ENCODE results near the gene TNK2. TPM values are rescaled to one million over a fixed set of nuclear protein-coding genes. Genes with fewer than 3 reads are reported as not detected.
A peak's percentile ranks its signal among the peaks of the same experiment; 100 is the strongest.
"Not testable (repeated sequence)": the region's sequence is repeated elsewhere in the genome, so short reads cannot be mapped to it uniquely, and the experiment has no call there.

Gene TNK2
- polyA plus RNA-seq, 1 donor: 34.1 TPM

GRCh38 chr3:195918176-195918575 is 9.8 kb upstream of the TNK2 start:
- Histone ChIP-seq H3K36me3 (ENCODE audit: control insufficient read depth, insufficient read depth, low read length) (no peaks in the 10 kb centered on the region), H3K4me1 (ENCODE audit: control insufficient read depth, insufficient read depth, low read length) (peaks cover 8% of the 10 kb centered on the region), H3K4me3 (ENCODE audit: low read length) (no peak overlapping the region), H3K27ac (ENCODE audit: low read length) (no peak overlapping the region), H3K9me3 (ENCODE audit: control insufficient read depth, low read depth, low read length) (no peaks in the 10 kb centered on the region), H3K27me3 (ENCODE audit: control insufficient read depth, insufficient read depth, low read length) (peaks cover 5% of the 10 kb centered on the region)
- no CpG with 5 or more reads among the region's 14 CpGs for WGBS (ENCODE audit: insufficient coverage, low lambda C conversion rate)
- peak; percentile 42 to 50 for DNase-seq

GRCh38 chr3:195916991-195917390 is 8.6 kb upstream of the TNK2 start:
- no peak for DNase-seq
- peaks cover 8% of the 10 kb centered on the region for H3K4me1 ChIP-seq (ENCODE audit: control insufficient read depth, insufficient read depth, low read length)
- WGBS (ENCODE audit: insufficient coverage, low lambda C conversion rate): 100% methylated on average over 1 of the region's 9 CpGs
- H3K36me3 ChIP-seq (ENCODE audit: control insufficient read depth, insufficient read depth, low read length): no peaks in the 10 kb centered on the region
- no peak overlapping the region for H3K4me3 ChIP-seq (ENCODE audit: low read length)
- no peaks in the 10 kb centered on the region for H3K9me3 ChIP-seq (ENCODE audit: control insufficient read depth, low read depth, low read length)
- H3K27ac ChIP-seq (ENCODE audit: low read length): no peak overlapping the region
- peaks cover 5% of the 10 kb centered on the region for H3K27me3 ChIP-seq (ENCODE audit: control insufficient read depth, insufficient read depth, low read length)

GRCh38 chr3:195916291-195916690 is 7.9 kb upstream of the TNK2 start:
- H3K9me3 ChIP-seq (ENCODE audit: control insufficient read depth, low read depth, low read length): no peaks in the 10 kb centered on the region
- no peaks in the 10 kb centered on the region for H3K36me3 ChIP-seq (ENCODE audit: control insufficient read depth, insufficient read depth, low read length)
- H3K4me1 ChIP-seq (ENCODE audit: control insufficient read depth, insufficient read depth, low read length): peaks cover 8% of the 10 kb centered on the region
- no CpG with 5 or more reads among the region's 6 CpGs for WGBS (ENCODE audit: insufficient coverage, low lambda C conversion rate)
- H3K4me3 ChIP-seq (ENCODE audit: low read length): no peak overlapping the region
- DNase-seq: no peak
- H3K27me3 ChIP-seq (ENCODE audit: control insufficient read depth, insufficient read depth, low read length): peaks cover 2% of the 10 kb centered on the region
- H3K27ac ChIP-seq (ENCODE audit: low read length): no peak overlapping the region

GRCh38 chr3:195914648-195915473 is 6.5 kb upstream of the TNK2 start:
- H3K9me3 ChIP-seq (ENCODE audit: control insufficient read depth, low read depth, low read length): no peaks in the 10 kb centered on the region
- WGBS (ENCODE audit: insufficient coverage, low lambda C conversion rate): no CpG with 5 or more reads among the region's 14 CpGs
- H3K4me3 ChIP-seq (ENCODE audit: low read length): no peak overlapping the region
- peaks cover 13% of the 10 kb centered on the region for H3K4me1 ChIP-seq (ENCODE audit: control insufficient read depth, insufficient read depth, low read length)
- peak overlapping the region; percentile 51 for H3K27ac ChIP-seq (ENCODE audit: low read length)
- peak; percentile 83 to 88 for DNase-seq
- no peaks in the 10 kb centered on the region for H3K36me3 ChIP-seq (ENCODE audit: control insufficient read depth, insufficient read depth, low read length)
- peaks cover 2% of the 10 kb centered on the region for H3K27me3 ChIP-seq (ENCODE audit: control insufficient read depth, insufficient read depth, low read length)

- not testable (repeated sequence) for DNase-seq; H3K36me3 ChIP-seq (ENCODE audit: control insufficient read depth, insufficient read depth, low read length); H3K9me3 ChIP-seq (ENCODE audit: control insufficient read depth, low read depth, low read length); H3K27me3 ChIP-seq (ENCODE audit: control insufficient read depth, insufficient read depth, low read length); H3K27ac ChIP-seq (ENCODE audit: low read length); H3K4me3 ChIP-seq (ENCODE audit: low read length)
- no CpG with 5 or more reads among the region's 8 CpGs for whole genome bisulfite sequencing (ENCODE audit: insufficient coverage, low lambda C conversion rate)
- peaks cover 15% of the 10 kb centered on the region for H3K4me1 ChIP-seq (ENCODE audit: control insufficient read depth, insufficient read depth, low read length)
Observed at GRCh38 chr3:195914146-195914545, 5.8 kb upstream of the TNK2 start.

- Histone ChIP-seq H3K4me1 (ENCODE audit: control insufficient read depth, insufficient read depth, low read length) (peaks cover 14% of the 10 kb centered on the region), H3K9me3 (ENCODE audit: control insufficient read depth, low read depth, low read length) (no peaks in the 10 kb centered on the region), H3K27me3 (ENCODE audit: control insufficient read depth, insufficient read depth, low read length) (peaks cover 2% of the 10 kb centered on the region), H3K4me3 (ENCODE audit: low read length) (no peak overlapping the region), H3K36me3 (ENCODE audit: control insufficient read depth, insufficient read depth, low read length) (no peaks in the 10 kb centered on the region), H3K27ac (ENCODE audit: low read length) (no peak overlapping the region)
- WGBS (ENCODE audit: insufficient coverage, low lambda C conversion rate): no CpG with 5 or more reads among the region's 11 CpGs
- DNase-seq: no peak
Observed at GRCh38 chr3:195913382-195913781, 5.0 kb upstream of the TNK2 start.

GRCh38 chr3:195911946-195912270 is 3.6 kb upstream of the TNK2 start:
- peaks cover 22% of the 10 kb centered on the region for H3K4me1 ChIP-seq (ENCODE audit: control insufficient read depth, insufficient read depth, low read length)
- peaks cover 2% of the 10 kb centered on the region for H3K27me3 ChIP-seq (ENCODE audit: control insufficient read depth, insufficient read depth, low read length)
- no peak overlapping the region for H3K27ac ChIP-seq (ENCODE audit: low read length)
- WGBS (ENCODE audit: insufficient coverage, low lambda C conversion rate): no CpG with 5 or more reads among the region's 4 CpGs
- no peaks in the 10 kb centered on the region for H3K9me3 ChIP-seq (ENCODE audit: control insufficient read depth, low read depth, low read length)
- H3K36me3 ChIP-seq (ENCODE audit: control insufficient read depth, insufficient read depth, low read length): no peaks in the 10 kb centered on the region
- no peak overlapping the region for H3K4me3 ChIP-seq (ENCODE audit: low read length)
- no peak for DNase-seq

- DNase-seq: no peak
- Histone ChIP-seq H3K36me3 (ENCODE audit: control insufficient read depth, insufficient read depth, low read length) (no peaks in the 10 kb centered on the region), H3K27me3 (ENCODE audit: control insufficient read depth, insufficient read depth, low read length) (peaks cover under 1% of the 10 kb centered on the region), H3K27ac (ENCODE audit: low read length) (no peak overlapping the region), H3K4me1 (ENCODE audit: control insufficient read depth, insufficient read depth, low read length) (peaks cover 22% of the 10 kb centered on the region), H3K9me3 (ENCODE audit: control insufficient read depth, low read depth, low read length) (no peaks in the 10 kb centered on the region), H3K4me3 (ENCODE audit: low read length) (no peak overlapping the region)
- WGBS (ENCODE audit: insufficient coverage, low lambda C conversion rate): no CpG with 5 or more reads among the region's 14 CpGs
Observed at GRCh38 chr3:195911041-195911945, 2.9 kb upstream of the TNK2 start.

- Histone ChIP-seq H3K9me3 (ENCODE audit: control insufficient read depth, low read depth, low read length) (no peaks in the 10 kb centered on the region), H3K27ac (ENCODE audit: low read length) (no peak overlapping the region), H3K4me1 (ENCODE audit: control insufficient read depth, insufficient read depth, low read length) (peaks cover 22% of the 10 kb centered on the region), H3K36me3 (ENCODE audit: control insufficient read depth, insufficient read depth, low read length) (no peaks in the 10 kb centered on the region), H3K27me3 (ENCODE audit: control insufficient read depth, insufficient read depth, low read length) (no peaks in the 10 kb centered on the region), H3K4me3 (ENCODE audit: low read length) (no peak overlapping the region)
- WGBS (ENCODE audit: insufficient coverage, low lambda C conversion rate): no CpG with 5 or more reads among the region's 8 CpGs
- DNase-seq: no peak
Observed at GRCh38 chr3:195910499-195910845, 2.1 kb upstream of the TNK2 start.

GRCh38 chr3:195909644-195910498 is 1.5 kb upstream of the TNK2 start:
- Histone ChIP-seq H3K27me3 (ENCODE audit: control insufficient read depth, insufficient read depth, low read length) (no peaks in the 10 kb centered on the region), H3K4me1 (ENCODE audit: control insufficient read depth, insufficient read depth, low read length) (peaks cover 22% of the 10 kb centered on the region), H3K27ac (ENCODE audit: low read length) (peak overlapping the region; percentile 52), H3K4me3 (ENCODE audit: low read length) (peak overlapping the region; percentile 54), H3K36me3 (ENCODE audit: control insufficient read depth, insufficient read depth, low read length) (no peaks in the 10 kb centered on the region), H3K9me3 (ENCODE audit: control insufficient read depth, low read depth, low read length) (no peaks in the 10 kb centered on the region)
- DNase-seq: peak; percentile 82 to 90
- no CpG with 5 or more reads among the region's 68 CpGs for WGBS (ENCODE audit: insufficient coverage, low lambda C conversion rate)

Data from large intestine (tissue), 3 donors.